ENCODE data around the gene PLCB3. TPM values are rescaled to one million over a fixed set of nuclear protein-coding genes. Genes with fewer than 3 reads are reported as not detected.

The PLCB3 gene
- total and polyA plus RNA-seq, 10 of the 15 experiments (the other 5 are each of a cell fraction or from before 2014, with no cell fraction given): 0.03 to 10.3 (median 3.3) TPM

DNA sequence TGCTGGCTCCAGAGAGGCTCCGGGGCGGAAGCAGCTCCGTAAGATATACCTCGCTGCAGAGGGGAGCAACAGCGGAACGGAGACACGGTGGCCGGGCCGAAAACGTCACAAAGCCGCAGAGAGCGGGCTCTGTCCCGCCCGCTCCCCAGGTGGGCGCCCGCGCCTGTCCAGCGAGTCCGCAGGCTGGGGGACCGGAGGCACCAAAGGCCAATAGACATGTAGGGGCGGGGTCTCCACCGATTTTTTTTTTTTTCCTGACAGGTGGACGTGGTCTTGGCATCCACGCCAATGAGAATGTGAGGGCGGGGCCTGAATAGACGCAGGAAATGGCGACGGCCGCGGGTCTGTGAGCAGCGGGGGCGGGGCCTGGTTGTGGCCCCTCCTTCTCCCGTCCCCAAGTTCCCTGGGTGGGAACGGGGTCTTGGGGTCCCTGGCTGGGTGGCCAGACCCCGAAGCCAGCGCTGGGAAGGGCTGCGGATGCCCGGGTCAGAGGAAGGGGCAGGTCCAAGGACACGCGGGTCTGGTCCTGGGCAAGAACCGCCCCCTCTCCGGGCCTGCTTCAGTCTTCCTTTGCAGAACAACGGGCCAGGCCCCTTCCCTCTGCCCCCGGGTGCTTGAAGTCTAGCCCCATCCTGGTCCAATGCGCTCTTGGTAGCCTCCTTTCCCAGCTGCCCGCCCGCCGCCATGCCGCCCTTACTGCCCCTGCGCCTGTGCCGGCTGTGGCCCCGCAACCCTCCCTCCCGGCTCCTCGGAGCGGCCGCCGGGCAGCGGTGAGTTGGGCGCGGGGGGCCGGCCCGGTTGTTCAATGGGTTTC, 21.0 kb upstream of the PLCB3 start, which contains the start of gene DNAJC4:
DNAJC4 (plus strand) TSS at position 378 of the 814 bp plus-strand sequence; CDS start at position 685, 307 bp downstream.
- ChIA-PET POLR2A (interaction anchor here (0.7 to 9.7 kb wide), 6 partner anchors 9 to 74 kb away, joined by 4 to 77 read pairs (median 6); partner anchors contain the start of genes FKBP2 and PPP1R14B), CTCF (interaction anchor here (0.6 to 1.2 kb wide), 3 partner anchors 23 to 70 kb away, joined by 3 to 8 read pairs (median 4); partner anchors contain the start of gene FERMT3), SMC1A (ENCODE audit: uncharacterized antibody, unreplicated experiment) (no interaction called here), RAD21 (ENCODE audit: unreplicated experiment) (interaction anchor here (0.6 to 1.0 kb wide), 2 partner anchors 24 to 26 kb away, joined by 3 to 6 read pairs; partner anchors contain the start of gene FERMT3)
- Histone ChIP-seq H4K20me1 (ENCODE audit: control insufficient read depth, insufficient read depth) (no peaks in the 10 kb centered on the region), H3K36me3 (ENCODE audit: control insufficient read depth in 2 of 2, insufficient read depth in 2 of 2, low read length in 1 of 2) (no peaks in the 10 kb centered on the region), H3K27ac (ENCODE audit: control insufficient read depth, insufficient read depth) (peak within 1 kb of the TSS; percentile 86), H3K4me1 (ENCODE audit: control insufficient read depth, insufficient read depth, low read length) (peaks cover 34% of the 10 kb centered on the region), H3K9me3 (replicated peaks; ENCODE audit: control insufficient read depth, insufficient read depth, low read length) (no peaks in the 10 kb centered on the region), H3K4me3 (peak within 1 kb of the TSS; percentile 95), H3K27me3 (replicated peaks in 1 of 2; ENCODE audit: control insufficient read depth in 2 of 2, insufficient read depth in 2 of 2, low read length in 1 of 2) (no peaks in the 10 kb centered on the region), H3K9ac (ENCODE audit: control insufficient read depth, insufficient read depth, low read length) (peak within 1 kb of the TSS; percentile 79), H3K4me2 (ENCODE audit: control insufficient read depth, insufficient read depth) (peak within 1 kb of the TSS; percentile 98), H2AFZ (ENCODE audit: control insufficient read depth, low read depth, low read length) (peak within 1 kb of the TSS; percentile 94), H3K79me2 (ENCODE audit: control insufficient read depth, insufficient read depth, low read length) (peaks cover 36% of the 10 kb centered on the region)
- no TSS peak for BruUV-seq (replicated peaks)
- DNase-seq (ENCODE audit: low read depth, low spot score): peak; percentile 62
- intact Hi-C loops (cut with micrococcal nuclease; ENCODE audit: unreplicated experiment) (no loop called here), in situ Hi-C loops (cut with MboI) (loop anchor here (25.0 kb wide), 1 partner anchor 1632 kb away; the partner anchor contains the start of genes CFL1, EFEMP2 and MUS81)
- under 1% methylated on average over 56 of the region's 62 CpGs for WGBS (ENCODE audit: insufficient coverage, insufficient replicate concordance, low lambda C conversion rate, missing lambda C conversion rate)
- ATAC-seq: peak; percentile 61
- FAIRE-seq: peak; percentile 64
- TF ChIP-seq JUND (IDR thresholded peaks at IDR 0.05; ENCODE audit: low read depth, low read length) (no peak), BMI1 (IDR thresholded peaks at IDR 0.05; ENCODE audit: borderline replicate concordance) (no peak), TARDBP (IDR thresholded peaks at IDR 0.05; ENCODE audit: borderline replicate concordance) (no peak), RAD21 (IDR thresholded peaks at IDR 0.05; ENCODE audit: insufficient read depth, low read depth, low read length) (no peak), IRF5 (IDR thresholded peaks at IDR 0.05; ENCODE audit: borderline replicate concordance) (no peak), ZNF622 (IDR thresholded peaks at IDR 0.05) (no peak), PAX8 (IDR thresholded peaks at IDR 0.05) (no peak), CHD2 (IDR thresholded peaks at IDR 0.05; ENCODE audit: borderline replicate concordance, low read depth, low read length) (no peak), E4F1 (IDR thresholded peaks at IDR 0.05; ENCODE audit: borderline replicate concordance, partially characterized antibody) (no peak), TCF7 (IDR thresholded peaks at IDR 0.05; ENCODE audit: borderline replicate concordance) (no peak), IKZF2 (IDR thresholded peaks at IDR 0.05) (no peak), FOXM1 (IDR thresholded peaks at IDR 0.05; ENCODE audit: low read depth, low read length) (no peak), TCF12 (IDR thresholded peaks at IDR 0.05; ENCODE audit: low read depth, low read length) (peak; percentile 81), CBFB (IDR thresholded peaks at IDR 0.05; ENCODE audit: low read depth) (no peak)
- TF ChIP-seq, protein P1, sequence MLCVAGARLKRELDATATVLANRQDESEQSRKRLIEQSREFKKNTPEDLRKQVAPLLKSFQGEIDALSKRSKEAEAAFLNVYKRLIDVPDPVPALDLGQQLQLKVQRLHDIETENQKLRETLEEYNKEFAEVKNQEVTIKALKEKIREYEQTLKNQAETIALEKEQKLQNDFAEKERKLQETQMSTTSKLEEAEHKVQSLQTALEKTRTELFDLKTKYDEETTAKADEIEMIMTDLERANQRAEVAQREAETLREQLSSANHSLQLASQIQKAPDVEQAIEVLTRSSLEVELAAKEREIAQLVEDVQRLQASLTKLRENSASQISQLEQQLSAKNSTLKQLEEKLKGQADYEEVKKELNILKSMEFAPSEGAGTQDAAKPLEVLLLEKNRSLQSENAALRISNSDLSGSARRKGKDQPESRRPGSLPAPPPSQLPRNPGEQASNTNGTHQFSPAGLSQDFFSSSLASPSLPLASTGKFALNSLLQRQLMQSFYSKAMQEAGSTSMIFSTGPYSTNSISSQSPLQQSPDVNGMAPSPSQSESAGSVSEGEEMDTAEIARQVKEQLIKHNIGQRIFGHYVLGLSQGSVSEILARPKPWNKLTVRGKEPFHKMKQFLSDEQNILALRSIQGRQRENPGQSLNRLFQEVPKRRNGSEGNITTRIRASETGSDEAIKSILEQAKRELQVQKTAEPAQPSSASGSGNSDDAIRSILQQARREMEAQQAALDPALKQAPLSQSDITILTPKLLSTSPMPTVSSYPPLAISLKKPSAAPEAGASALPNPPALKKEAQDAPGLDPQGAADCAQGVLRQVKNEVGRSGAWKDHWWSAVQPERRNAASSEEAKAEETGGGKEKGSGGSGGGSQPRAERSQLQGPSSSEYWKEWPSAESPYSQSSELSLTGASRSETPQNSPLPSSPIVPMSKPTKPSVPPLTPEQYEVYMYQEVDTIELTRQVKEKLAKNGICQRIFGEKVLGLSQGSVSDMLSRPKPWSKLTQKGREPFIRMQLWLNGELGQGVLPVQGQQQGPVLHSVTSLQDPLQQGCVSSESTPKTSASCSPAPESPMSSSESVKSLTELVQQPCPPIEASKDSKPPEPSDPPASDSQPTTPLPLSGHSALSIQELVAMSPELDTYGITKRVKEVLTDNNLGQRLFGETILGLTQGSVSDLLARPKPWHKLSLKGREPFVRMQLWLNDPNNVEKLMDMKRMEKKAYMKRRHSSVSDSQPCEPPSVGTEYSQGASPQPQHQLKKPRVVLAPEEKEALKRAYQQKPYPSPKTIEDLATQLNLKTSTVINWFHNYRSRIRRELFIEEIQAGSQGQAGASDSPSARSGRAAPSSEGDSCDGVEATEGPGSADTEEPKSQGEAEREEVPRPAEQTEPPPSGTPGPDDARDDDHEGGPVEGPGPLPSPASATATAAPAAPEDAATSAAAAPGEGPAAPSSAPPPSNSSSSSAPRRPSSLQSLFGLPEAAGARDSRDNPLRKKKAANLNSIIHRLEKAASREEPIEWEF (IDR thresholded peaks at IDR 0.05; ENCODE audit: insufficient replicate concordance, low read depth, low read length): no peak
